ENCODE results near the gene FOXP1. TPM values are rescaled to one million over a fixed set of nuclear protein-coding genes. Genes with fewer than 3 reads are reported as not detected.
A peak's percentile ranks its signal among the peaks of the same experiment; 100 is the strongest.

FOXP1 gene
- total and polyA plus RNA-seq, 2 of the 13 experiments (the other 11 are each of a cell fraction or from before 2014, with no cell fraction given), result 40.4 to 59.0 TPM

GRCh38 chr3:71582036-71582611 is 1.4 kb downstream of the FOXP1 start (continued):
- no peak for TF ChIP-seq ZNF574 (CRISPR knock-in tag; IDR thresholded peaks at IDR 0.05)
- no peak for TF ChIP-seq HOXA3 (CRISPR knock-in tag; IDR thresholded peaks at IDR 0.05)
- no peak for TF ChIP-seq THAP9 (CRISPR knock-in tag; IDR thresholded peaks at IDR 0.05; ENCODE audit: borderline replicate concordance)
- TF ChIP-seq FOXO4 (CRISPR knock-in tag; conservative IDR thresholded peaks at IDR 0.05), result 0 out of 2 replicates have a peak, but pooled peaks have one; percentile 36
- TF ChIP-seq PHF8 (CRISPR knock-in tag; IDR thresholded peaks at IDR 0.05), result peak; percentile 64
- no peak for TF ChIP-seq ZNF740 (CRISPR knock-in tag; IDR thresholded peaks at IDR 0.05)
- TF ChIP-seq HNRNPH1 (optimal IDR thresholded peaks at IDR 0.05; ENCODE audit: low read depth, low read length), result no peak
- TF ChIP-seq DZIP1 (CRISPR knock-in tag; IDR thresholded peaks at IDR 0.05), result no peak
- no peak for TF ChIP-seq ZNF296 (CRISPR knock-in tag; conservative IDR thresholded peaks at IDR 0.05)
- peak; percentile 36 for TF ChIP-seq HNF1B (CRISPR knock-in tag; IDR thresholded peaks at IDR 0.05)
- no peak for TF ChIP-seq HNF4G (IDR thresholded peaks at IDR 0.05; ENCODE audit: borderline replicate concordance, low read depth, low read length)
- TF ChIP-seq HNF4G (CRISPR knock-in tag; IDR thresholded peaks at IDR 0.05; ENCODE audit: borderline replicate concordance, low read depth), result no peak
- TF ChIP-seq ZNF205 (CRISPR knock-in tag; IDR thresholded peaks at IDR 0.05), result no peak
- no peak for TF ChIP-seq SMAD9 (CRISPR knock-in tag; IDR thresholded peaks at IDR 0.05)
- TF ChIP-seq TP53 (CRISPR knock-in tag; conservative IDR thresholded peaks at IDR 0.05), result no peak
